Activated T-helper 2 cell treated with anti-CD3 and anti-CD28 coated beads, Interferon-gamma antibody, Interleukin-2, Interleukin-4, amounts not matched to agents 10 μg/mL and 5 μg/mL and 100 μg/mL, durations not matched to agents 14 hours and 24 hours and 36 hours (primary cell): ENCODE measurements around the gene ATRIP. TPM values are rescaled to one million over a fixed set of nuclear protein-coding genes. Genes with fewer than 3 reads are reported as not detected.
"Not testable (repeated sequence)": the region's sequence is repeated elsewhere in the genome, so short reads cannot be mapped to it uniquely, and the experiment has no call there.

ENCODE experiments used
- DNase-seq: peaks from one replicate; pipeline ENCODE4 v3.0.0; 2021; ENCODE audit warnings: low spot score
- H3K27ac Mint-ChIP-seq: one replicate; pipeline ENCODE4 v1.8.0; 2021; ENCODE audit warnings: mixed read lengths
- H3K27me3 Mint-ChIP-seq: one replicate; pipeline ENCODE4 v1.8.0; 2021; ENCODE audit warnings: low read depth, mixed read lengths
- H3K36me3 Mint-ChIP-seq: one replicate; pipeline ENCODE4 v1.8.0; 2021; ENCODE audit warnings: low read depth, mixed read lengths
- H3K4me1 Mint-ChIP-seq: one replicate; pipeline ENCODE4 v1.8.0; 2021; ENCODE audit warnings: low read depth, mixed read lengths
- H3K4me3 Mint-ChIP-seq: one replicate; pipeline ENCODE4 v1.8.0; 2021; ENCODE audit warnings: low read depth, mild to moderate bottlenecking, moderate library complexity, mixed read lengths
- H3K9me3 Mint-ChIP-seq: one replicate; pipeline ENCODE4 v1.8.0; 2021; ENCODE audit warnings: mixed read lengths
- intact Hi-C: fragments of 100-400 bp; cut with micrococcal nuclease; formaldehyde crosslinking; loops from one replicate; pipeline ENCODE4 v1.15.1; 2023
- total RNA-seq: library from RNA; stranded (reverse); gene quantifications from 2 replicates; pipeline ENCODE4 v1.2.3, GENCODE V29; 2022

Gene ATRIP
- total RNA-seq, 1 donor from 2014 or later, result 16.9 TPM

GRCh38 chr3:48466386-48467109, 20.0 kb downstream of the ATRIP start:
- H3K27ac Mint-ChIP-seq, result peak overlapping the region; percentile 84
- H3K4me1 Mint-ChIP-seq, result peaks cover 36% of the 10 kb centered on the region
- H3K27me3 Mint-ChIP-seq, result no peaks in the 10 kb centered on the region
- intact Hi-C loops, result no loop called here
- no peak for DNase-seq
- H3K4me3 Mint-ChIP-seq, result peak overlapping the region; percentile 94
- H3K9me3 Mint-ChIP-seq, result no peaks in the 10 kb centered on the region
- peaks cover 46% of the 10 kb centered on the region for H3K36me3 Mint-ChIP-seq

DNA sequence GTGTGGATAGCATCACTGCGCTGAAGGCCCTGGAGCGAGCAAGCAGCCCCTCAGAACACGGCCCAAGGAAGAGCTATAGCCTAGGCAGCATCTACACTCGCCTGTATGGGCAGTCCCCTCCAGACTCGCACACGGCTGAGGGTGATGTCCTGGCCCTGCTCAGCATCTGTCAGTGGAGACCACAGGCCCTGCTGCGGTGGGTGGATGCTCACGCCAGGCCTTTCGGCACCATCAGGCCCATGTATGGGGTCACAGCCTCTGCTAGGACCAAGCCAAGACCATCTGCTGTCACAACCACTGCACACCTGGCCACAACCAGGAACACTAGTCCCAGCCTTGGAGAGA, 20.5 kb downstream of the ATRIP start:
- Mint-ChIP-seq H3K27ac (peak overlapping the region; percentile 84), H3K4me1 (peaks cover 38% of the 10 kb centered on the region), H3K36me3 (peaks cover 46% of the 10 kb centered on the region), H3K27me3 (no peaks in the 10 kb centered on the region), H3K9me3 (no peaks in the 10 kb centered on the region), H3K4me3 (peak overlapping the region; percentile 94)
- no peak for DNase-seq
- intact Hi-C loops, result no loop called here

GRCh38 chr3:48467473-48468267, 21.1 kb downstream of the ATRIP start:
- Mint-ChIP-seq H3K4me3 (peak overlapping the region; percentile 94), H3K27me3 (no peaks in the 10 kb centered on the region), H3K4me1 (peaks cover 39% of the 10 kb centered on the region), H3K9me3 (no peaks in the 10 kb centered on the region), H3K36me3 (peaks cover 46% of the 10 kb centered on the region), H3K27ac (peak overlapping the region; percentile 84)
- intact Hi-C loops, result no loop called here
- DNase-seq, result no peak

GRCh38 chr3:48468329-48468731, 21.8 kb downstream of the ATRIP start:
- peak overlapping the region; percentile 84 for H3K27ac Mint-ChIP-seq
- peak overlapping the region; percentile 94 for H3K4me3 Mint-ChIP-seq
- H3K9me3 Mint-ChIP-seq, result no peaks in the 10 kb centered on the region
- DNase-seq, result no peak
- intact Hi-C loops, result no loop called here
- peaks cover 45% of the 10 kb centered on the region for H3K4me1 Mint-ChIP-seq
- peaks cover 46% of the 10 kb centered on the region for H3K36me3 Mint-ChIP-seq
- H3K27me3 Mint-ChIP-seq, result no peaks in the 10 kb centered on the region

- Mint-ChIP-seq H3K4me1 (peaks cover 50% of the 10 kb centered on the region), H3K9me3 (no peaks in the 10 kb centered on the region), H3K36me3 (peaks cover 46% of the 10 kb centered on the region), H3K4me3 (peak overlapping the region; percentile 45), H3K27me3 (no peaks in the 10 kb centered on the region), H3K27ac (peak overlapping the region; percentile 50)
- DNase-seq, result no peak
- intact Hi-C loops, result no loop called here
These were observed 22.7 kb downstream of the ATRIP start for GRCh38 chr3:48469046-48469915.

- Mint-ChIP-seq H3K27ac (peak overlapping the region; percentile 78), H3K27me3 (no peaks in the 10 kb centered on the region), H3K9me3 (no peaks in the 10 kb centered on the region), H3K4me3 (peak overlapping the region; percentile 11), H3K36me3 (peaks cover 52% of the 10 kb centered on the region), H3K4me1 (peaks cover 55% of the 10 kb centered on the region)
- intact Hi-C loops, result loop anchor here (10.0 kb wide), 1 partner anchor 165 kb away; the partner anchor contains the start of gene SLC26A6
- DNase-seq, result no peak
These were observed 23.7 kb downstream of the ATRIP start for GRCh38 chr3:48470286-48470685.

GRCh38 chr3:48472673-48472922, 26.1 kb downstream of the ATRIP start:
- peaks cover 32% of the 10 kb centered on the region for H3K36me3 Mint-ChIP-seq
- no peak for DNase-seq
- intact Hi-C loops, result loop anchor here (2.0 to 10.0 kb wide), 5 partner anchors 26 to 190 kb away; partner anchors contain the start of genes ATRIP, CELSR3, PFKFB4 and SHISA5
- H3K27me3 Mint-ChIP-seq, result no peaks in the 10 kb centered on the region
- H3K27ac Mint-ChIP-seq, result peak overlapping the region; percentile 93
- H3K4me1 Mint-ChIP-seq, result peaks cover 47% of the 10 kb centered on the region
- no peaks in the 10 kb centered on the region for H3K9me3 Mint-ChIP-seq
- H3K4me3 Mint-ChIP-seq, result peak overlapping the region; percentile 76

GRCh38 chr3:48472923-48473616, 26.5 kb downstream of the ATRIP start:
- Mint-ChIP-seq H3K27me3 (no peaks in the 10 kb centered on the region), H3K27ac (peak overlapping the region; percentile 93), H3K9me3 (no peaks in the 10 kb centered on the region), H3K4me3 (peak overlapping the region; percentile 76), H3K36me3 (peaks cover 27% of the 10 kb centered on the region), H3K4me1 (peaks cover 47% of the 10 kb centered on the region)
- intact Hi-C loops, result loop anchor here (2.0 to 10.0 kb wide), 5 partner anchors 26 to 190 kb away; partner anchors contain the start of genes ATRIP, CELSR3, PFKFB4 and SHISA5
- peak; percentile 95 for DNase-seq

GRCh38 chr3:48473617-48473952, 27.0 kb downstream of the ATRIP start:
- Mint-ChIP-seq H3K27ac (peak overlapping the region; percentile 93), H3K27me3 (no peaks in the 10 kb centered on the region), H3K4me3 (peak overlapping the region; percentile 76), H3K4me1 (peaks cover 45% of the 10 kb centered on the region), H3K9me3 (no peaks in the 10 kb centered on the region), H3K36me3 (peaks cover 22% of the 10 kb centered on the region)
- intact Hi-C loops, result loop anchor here (2.0 to 10.0 kb wide), 5 partner anchors 27 to 189 kb away; partner anchors contain the start of genes ATRIP, CELSR3, PFKFB4 and SHISA5
- DNase-seq, result no peak

DNA sequence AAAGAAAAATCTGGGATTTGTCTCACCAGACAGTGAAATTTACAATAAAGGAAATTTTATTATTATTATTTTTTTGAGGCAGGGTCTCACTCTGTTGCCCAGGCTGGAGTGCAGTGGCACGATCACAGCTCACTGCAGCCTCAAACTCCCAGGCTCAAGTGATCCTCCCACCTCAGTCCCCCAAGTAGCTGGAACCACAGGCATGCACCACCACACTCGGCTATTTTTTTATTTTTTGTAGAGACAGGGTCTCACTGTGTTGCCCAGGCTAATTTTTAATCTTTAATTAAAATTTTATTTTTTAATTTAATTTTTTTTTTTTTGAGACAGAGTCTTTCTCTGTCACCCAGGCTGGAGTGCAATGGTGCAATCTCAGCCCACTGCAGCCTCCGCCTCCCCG, 27.5 kb downstream of the ATRIP start:
- Mint-ChIP-seq H3K4me1 (peaks cover 46% of the 10 kb centered on the region), H3K36me3 (peaks cover 22% of the 10 kb centered on the region)
- DNase-seq, H3K27ac Mint-ChIP-seq, H3K27me3 Mint-ChIP-seq, H3K4me3 Mint-ChIP-seq, H3K9me3 Mint-ChIP-seq: not testable (repeated sequence)
- intact Hi-C loops, result loop anchor here (10.0 kb wide), 1 partner anchor 161 kb away; the partner anchor contains the start of gene SLC26A6

GRCh38 chr3:48474619-48475018, 28.1 kb downstream of the ATRIP start:
- no peak for DNase-seq

GRCh38 chr3:48475188-48475587, 28.7 kb downstream of the ATRIP start:
- Mint-ChIP-seq H3K27me3 (no peaks in the 10 kb centered on the region), H3K4me3 (no peak overlapping the region), H3K27ac (peak overlapping the region; percentile 70), H3K36me3 (peaks cover 16% of the 10 kb centered on the region), H3K9me3 (no peaks in the 10 kb centered on the region), H3K4me1 (peaks cover 43% of the 10 kb centered on the region)
- intact Hi-C loops, result loop anchor here (10.0 kb wide), 1 partner anchor 160 kb away; the partner anchor contains the start of gene SLC26A6
- no peak for DNase-seq

More at GRCh38 chr3:48474619-48475018, 28.1 kb downstream of the ATRIP start:
- no peaks in the 10 kb centered on the region for H3K27me3 Mint-ChIP-seq
- H3K4me1 Mint-ChIP-seq, result peaks cover 44% of the 10 kb centered on the region
- H3K4me3 Mint-ChIP-seq, result peak overlapping the region; percentile 4
- peaks cover 20% of the 10 kb centered on the region for H3K36me3 Mint-ChIP-seq
- H3K27ac Mint-ChIP-seq, result peak overlapping the region; percentile 70
- H3K9me3 Mint-ChIP-seq, result no peaks in the 10 kb centered on the region
- intact Hi-C loops, result loop anchor here (10.0 kb wide), 1 partner anchor 160 kb away; the partner anchor contains the start of gene SLC26A6
